Activated CD8-positive, alpha-beta T cell treated with anti-CD3 and anti-CD28 coated beads for 36 hours (primary cell): ENCODE data around the gene ITGA4. TPM values are rescaled to one million over a fixed set of nuclear protein-coding genes. Genes with fewer than 3 reads are reported as not detected.

Experiments used
- ATAC-seq: fragments of 200-7000 bp; cut with Tn5 transposase; one replicate; pipeline ENCODE4 v1.10.0; 2021; ENCODE audit warnings: mild to moderate bottlenecking, moderate library complexity
- CTCF ChIA-PET: fragments of 350-600 bp; sonication (Branson Sonifier 250); formaldehyde crosslinking; loops from one replicate; lab custom pipeline; 2021; ENCODE audit warnings: antibody characterized with exemption; lab: Charles Lee
- POLR2A ChIA-PET: fragments of 350-600 bp; sonication (Branson Sonifier 250); formaldehyde crosslinking; loops from one replicate; lab custom pipeline; 2021; ENCODE audit warnings: antibody characterized with exemption; lab: Charles Lee
- DNase-seq: peaks from one replicate; pipeline ENCODE4 v3.0.0-alpha.2; 2020
- H3K27ac Mint-ChIP-seq: one replicate; pipeline ENCODE4 v1.8.0; 2021; ENCODE audit warnings: mild to moderate bottlenecking, mixed read lengths
- H3K27me3 Mint-ChIP-seq: one replicate; pipeline ENCODE4 v1.8.0; 2021; ENCODE audit warnings: mixed read lengths
- H3K36me3 Mint-ChIP-seq: one replicate; pipeline ENCODE4 v1.8.0; 2021; ENCODE audit warnings: low read depth, mixed read lengths
- H3K4me1 Mint-ChIP-seq: one replicate; pipeline ENCODE4 v1.8.0; 2021; ENCODE audit warnings: low read depth, mixed read lengths
- H3K4me3 Mint-ChIP-seq: one replicate; pipeline ENCODE4 v1.8.0; 2021; ENCODE audit warnings: mild to moderate bottlenecking, moderate library complexity, mixed read lengths
- H3K9me3 Mint-ChIP-seq: one replicate; pipeline ENCODE4 v1.8.0; 2021; ENCODE audit warnings: mixed read lengths
- CTCF ChIP-seq: fragments of 200-600 bp; IDR thresholded peaks from one replicate; pipeline ENCODE4 v1.8.0; 2022; ENCODE audit warnings: antibody characterized with exemption, mild to moderate bottlenecking
- intact Hi-C: fragments of 100-400 bp; cut with micrococcal nuclease; formaldehyde crosslinking; loops from one replicate; pipeline ENCODE4 v1.10.0; 2022
- total RNA-seq, 2 experiments: library from RNA; stranded (reverse); gene quantifications; one replicate each; pipeline ENCODE4 v1.2.3, GENCODE V29; 2021

The ITGA4 gene
- total RNA-seq, 2 experiments from 2014 or later = 61.6 to 64.5 TPM

DNA sequence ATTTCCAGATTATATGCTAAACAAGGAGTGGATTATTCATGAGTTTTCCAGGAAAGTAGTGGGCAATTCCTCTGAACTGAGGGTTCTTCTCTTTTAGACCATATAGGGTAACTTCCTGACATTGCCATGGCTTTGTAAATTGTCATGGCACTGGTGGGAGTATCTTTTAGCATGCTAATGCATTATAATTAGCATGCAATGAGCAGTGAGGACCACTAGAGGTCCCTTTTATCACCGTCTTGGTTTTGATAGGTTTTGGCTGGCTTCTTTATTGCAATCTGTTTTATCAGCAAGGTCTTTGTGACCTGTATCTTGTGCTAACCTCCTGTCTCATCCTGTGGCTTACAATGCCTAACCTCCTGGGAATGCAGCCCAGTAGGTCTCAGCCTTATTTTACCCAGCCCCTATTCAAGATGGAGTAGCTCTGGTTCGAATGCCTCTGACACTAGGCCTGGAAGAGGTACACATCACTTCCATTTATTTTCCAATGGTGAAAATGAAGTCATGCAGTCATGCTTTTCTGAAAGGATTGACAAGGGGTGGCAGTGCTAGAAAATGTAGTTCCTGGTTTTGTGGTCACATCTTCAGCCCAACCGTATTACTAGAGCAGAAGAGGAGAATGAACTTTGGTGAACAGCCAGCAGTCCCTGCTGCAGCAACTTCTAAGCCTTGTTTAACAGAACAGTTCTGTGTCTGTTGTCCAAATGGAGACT lies 26.6 kb upstream of the ITGA4 start:
- peak; percentile 60 for TF ChIP-seq CTCF
- Mint-ChIP-seq H3K27ac (no peak overlapping the region), H3K9me3 (no peaks in the 10 kb centered on the region), H3K36me3 (no peaks in the 10 kb centered on the region), H3K4me1 (peaks cover 24% of the 10 kb centered on the region), H3K27me3 (no peaks in the 10 kb centered on the region), H3K4me3 (no peak overlapping the region)
- intact Hi-C loops = no loop called here
- POLR2A ChIA-PET = no interaction called here
- CTCF ChIA-PET = interaction anchor here (0.8 to 2.1 kb wide), 8 partner anchors 9 to 326 kb away, joined by 3 to 9 read pairs (median 6); no protein-coding TSS in a partner anchor
- DNase-seq (peak; percentile 36), ATAC-seq (peak; percentile 91)

DNA sequence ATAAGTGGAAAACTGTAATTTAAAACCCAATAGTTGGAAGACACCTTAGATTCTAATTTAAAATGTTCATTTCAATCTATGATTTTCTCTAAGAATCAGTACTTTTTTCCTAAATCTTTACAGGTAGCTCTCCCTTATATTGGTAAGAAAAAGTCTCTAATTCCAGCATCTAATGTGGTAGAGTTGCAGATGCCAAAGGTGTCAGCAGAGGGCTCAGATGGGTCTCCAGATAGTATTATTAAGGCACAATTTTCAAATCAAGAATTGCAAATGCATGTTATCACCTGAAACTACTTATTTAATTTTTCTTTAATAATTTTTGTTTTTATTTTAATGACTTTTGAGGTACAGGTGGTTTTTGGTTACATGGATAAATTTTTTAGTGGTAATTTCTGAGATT lies 25.5 kb upstream of the ITGA4 start:
- TF ChIP-seq CTCF = no peak
- ChIA-PET POLR2A (interaction anchor here (1.0 kb wide), 1 partner anchor 17 kb away, joined by 3 read pairs; no protein-coding TSS in a partner anchor), CTCF (interaction anchor here (0.7 to 2.1 kb wide), 8 partner anchors 8 to 327 kb away, joined by 3 to 9 read pairs (median 6); no protein-coding TSS in a partner anchor)
- Mint-ChIP-seq H3K4me1 (peaks cover 24% of the 10 kb centered on the region), H3K9me3 (no peaks in the 10 kb centered on the region), H3K36me3 (no peaks in the 10 kb centered on the region), H3K27ac (no peak overlapping the region), H3K4me3 (no peak overlapping the region), H3K27me3 (no peaks in the 10 kb centered on the region)
- intact Hi-C loops = no loop called here
- ATAC-seq = no peak
- no peak for DNase-seq

DNA sequence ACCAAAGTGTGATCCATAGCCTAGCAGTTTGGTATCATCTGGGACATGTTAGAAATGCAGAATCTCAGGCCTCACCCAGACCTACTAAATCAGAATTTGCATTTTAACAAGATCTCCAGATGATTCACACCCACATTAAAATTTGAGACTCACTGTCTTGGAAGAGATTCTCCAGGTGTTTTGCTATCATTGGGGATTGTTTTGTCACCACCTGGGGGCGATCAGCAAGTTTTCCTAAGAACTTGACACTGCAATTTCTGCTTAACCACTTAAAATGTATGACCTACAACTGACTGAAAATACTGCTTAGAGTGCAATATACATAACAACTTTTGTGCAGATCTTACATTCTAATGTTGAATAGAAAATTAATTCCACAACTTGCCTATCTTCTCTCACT lies 18.9 kb upstream of the ITGA4 start:
- Mint-ChIP-seq H3K4me1 (peaks cover 23% of the 10 kb centered on the region), H3K27me3 (no peaks in the 10 kb centered on the region), H3K36me3 (no peaks in the 10 kb centered on the region), H3K4me3 (no peak overlapping the region), H3K9me3 (no peaks in the 10 kb centered on the region), H3K27ac (no peak overlapping the region)
- ATAC-seq = peak; percentile 24
- no peak for TF ChIP-seq CTCF
- intact Hi-C loops = no loop called here
- POLR2A ChIA-PET = interaction anchor here (0.7 to 2.1 kb wide), 3 partner anchors 16 to 322 kb away, joined by 3 to 7 read pairs (median 3); partner anchors contain the start of gene ITGA4
- CTCF ChIA-PET = interaction anchor here (1.4 to 2.1 kb wide), 4 partner anchors 10 to 334 kb away, joined by 4 to 8 read pairs (median 4); partner anchors contain the start of gene ITGA4
- peak; percentile 32 for DNase-seq

DNA sequence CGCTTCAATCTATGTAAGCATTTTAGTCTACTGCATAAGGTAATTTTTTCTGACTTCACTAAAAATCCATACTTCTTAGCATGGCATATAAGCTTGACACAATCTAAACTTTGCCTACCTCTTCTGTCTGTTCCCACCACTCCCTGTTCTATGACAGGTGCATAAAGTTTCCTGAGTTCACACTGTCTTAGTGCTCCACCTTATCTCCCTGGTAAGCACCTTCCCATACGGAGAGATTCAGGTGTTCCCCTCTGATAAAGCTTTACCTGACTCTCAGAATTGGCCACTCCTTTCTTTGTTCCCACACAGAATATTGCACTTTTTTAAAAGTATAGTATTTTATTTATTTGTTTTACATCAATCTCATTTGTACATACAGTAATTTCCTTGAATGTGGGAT lies 16.8 kb upstream of the ITGA4 start:
- no peak for DNase-seq

More for the DNA sequence above, 16.8 kb upstream of the ITGA4 start:
- POLR2A ChIA-PET = interaction anchor here (1.0 kb wide), 1 partner anchor 23 kb away, joined by 6 read pairs; no protein-coding TSS in a partner anchor
- H3K27me3 Mint-ChIP-seq = no peaks in the 10 kb centered on the region
- CTCF ChIA-PET = interaction anchor here (0.8 to 1.9 kb wide), 5 partner anchors 9 to 265 kb away, joined by 3 to 8 read pairs (median 6); no protein-coding TSS in a partner anchor
- no peak overlapping the region for H3K4me3 Mint-ChIP-seq
- ATAC-seq = no peak
- no peaks in the 10 kb centered on the region for H3K36me3 Mint-ChIP-seq
- intact Hi-C loops = no loop called here
- no peak for TF ChIP-seq CTCF
- no peak overlapping the region for H3K27ac Mint-ChIP-seq
- peaks cover 32% of the 10 kb centered on the region for H3K4me1 Mint-ChIP-seq
- no peaks in the 10 kb centered on the region for H3K9me3 Mint-ChIP-seq
